ENCODE results near the gene MLLT6. TPM values are rescaled to one million over a fixed set of nuclear protein-coding genes. Genes with fewer than 3 reads are reported as not detected.

MLLT6 gene
- total and polyA plus RNA-seq, 10 donors: 27.3 to 244 (median 143) TPM

DNA sequence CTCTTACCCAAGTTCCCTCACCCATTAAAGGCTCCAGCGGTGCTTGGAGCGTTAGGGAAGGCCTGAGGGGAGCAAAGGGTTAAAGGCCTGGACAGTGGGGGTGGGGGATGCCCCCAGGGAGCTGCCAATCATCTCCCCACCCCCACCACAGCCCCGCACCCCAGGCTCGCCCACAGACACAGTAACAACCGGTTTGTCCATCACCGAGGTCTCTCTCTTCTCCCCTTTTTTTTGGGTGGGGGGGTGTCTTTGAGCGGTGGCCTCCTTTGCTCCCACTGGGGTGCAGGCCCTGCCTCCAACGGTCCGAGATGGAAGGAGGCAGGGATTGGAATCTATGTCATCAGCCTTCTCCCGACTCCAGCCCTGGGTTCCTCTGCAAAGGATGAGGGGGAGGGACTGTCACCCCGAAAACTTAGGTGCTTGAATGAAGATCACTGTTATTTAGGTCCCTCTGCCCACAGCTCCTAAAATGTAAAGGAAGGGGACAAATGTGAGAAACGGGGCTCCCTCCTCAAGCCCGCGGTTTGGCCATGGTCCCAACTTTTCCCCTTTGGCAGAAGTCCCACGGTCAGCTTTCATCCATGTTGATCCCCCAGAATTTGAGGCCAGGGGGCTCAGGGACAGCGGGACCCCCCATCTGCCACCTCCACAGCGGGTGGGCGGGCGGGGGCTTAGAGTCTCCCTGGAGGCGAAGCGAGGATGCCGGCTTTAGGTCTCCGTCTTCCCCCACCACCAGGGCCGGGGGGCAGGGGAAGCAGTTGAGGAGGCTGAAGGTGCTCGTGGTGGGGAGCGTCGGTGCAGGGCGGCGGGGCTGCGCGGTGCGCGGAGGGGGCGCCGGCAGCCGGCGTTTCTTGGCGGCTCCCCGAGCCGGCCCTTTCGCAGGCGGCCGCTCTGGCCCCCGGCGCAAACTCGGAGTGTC is 32.0 kb upstream of the MLLT6 start:
- H3K36me3 ChIP-seq: no peaks in the 10 kb centered on the region
- intact Hi-C loops (cut with DNase I; ENCODE audit: low total_unique reads): no loop called here
- no peak overlapping the region for H3K27ac ChIP-seq
- H3K4me1 ChIP-seq: peaks cover 19 to 71% (median 42%) of the 10 kb centered on the region in 6 donors
- TF ChIP-seq POLR2AphosphoS5 (IDR thresholded peaks at IDR 0.05) (no peak), POLR2A (IDR thresholded peaks at IDR 0.05) (no peak), CTCF (IDR thresholded peaks at IDR 0.05 in 8 of 11, conservative IDR thresholded peaks at IDR 0.05 in 3 of 11) (no peak)
- H3K27me3 ChIP-seq (replicated peaks in 1 of 7): peaks cover 0 to 89% (median 72%) of the 10 kb centered on the region in 7 donors
- H3K9me3 ChIP-seq: no peaks in the 10 kb centered on the region
- peak; percentile 76 for DNase-seq
- peak overlapping the region in 6 of 8 donors; percentile 54 to 81 (median 60) for H3K4me3 ChIP-seq
- WGBS, 5 donors: 14 to 24% (median 15%) methylated on average over 23 to 46 of the region's 46 CpGs

DNA sequence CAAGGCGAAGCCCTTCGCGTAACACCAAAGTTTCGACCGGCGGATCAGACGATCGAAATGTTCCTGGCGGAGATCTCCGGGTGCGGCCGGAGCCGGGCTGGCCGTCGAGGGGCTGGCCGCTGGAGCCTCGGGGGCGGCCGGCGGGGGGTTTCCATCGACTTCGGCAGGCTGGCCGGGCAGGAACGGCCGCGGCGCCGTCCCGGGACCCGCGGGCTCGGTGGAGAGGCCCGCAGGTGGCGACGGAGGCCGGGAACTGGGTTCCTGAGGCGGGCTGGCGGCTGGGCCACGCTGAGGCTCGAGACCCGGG is 31.4 kb upstream of the MLLT6 start:
- peaks cover 0 to 82% (median 70%) of the 10 kb centered on the region in 7 donors for H3K27me3 ChIP-seq (replicated peaks in 1 of 7)
- peaks cover 19 to 74% (median 42%) of the 10 kb centered on the region in 6 donors for H3K4me1 ChIP-seq
- 0 to 1% (median 1%) methylated on average over 28 to 41 of the region's 41 CpGs; no CpG with 5 or more reads in 1 of the 5 donors for WGBS, 5 donors
- H3K4me3 ChIP-seq: peak overlapping the region; percentile 46 to 81 (median 58)
- H3K9me3 ChIP-seq: no peaks in the 10 kb centered on the region
- H3K27ac ChIP-seq: peak overlapping the region in 1 of 8 donors; percentile 19
- no peaks in the 10 kb centered on the region for H3K36me3 ChIP-seq
- TF ChIP-seq POLR2AphosphoS5 (IDR thresholded peaks at IDR 0.05): no peak
- TF ChIP-seq POLR2A (IDR thresholded peaks at IDR 0.05): no peak
- no peak for TF ChIP-seq CTCF (IDR thresholded peaks at IDR 0.05 in 8 of 11, conservative IDR thresholded peaks at IDR 0.05 in 3 of 11)
- no peak for DNase-seq
- intact Hi-C loops (cut with DNase I; ENCODE audit: low total_unique reads): no loop called here

- intact Hi-C loops (cut with DNase I; ENCODE audit: low total_unique reads): no loop called here
- 0 to 2% (median 0%) methylated on average over 22 to 85 of the region's 85 CpGs for WGBS, 5 donors
- peak overlapping the region; percentile 46 to 81 (median 58) for H3K4me3 ChIP-seq
- H3K36me3 ChIP-seq: no peaks in the 10 kb centered on the region
- peak in 1 of 3 donors; percentile 28 for TF ChIP-seq POLR2AphosphoS5 (IDR thresholded peaks at IDR 0.05)
- TF ChIP-seq POLR2A (IDR thresholded peaks at IDR 0.05): no peak
- no peaks in the 10 kb centered on the region for H3K9me3 ChIP-seq
- H3K27ac ChIP-seq: peak overlapping the region in 4 of 8 donors; percentile 2 to 40 (median 25)
- DNase-seq: peak; percentile 83
- peaks cover 19 to 74% (median 42%) of the 10 kb centered on the region in 6 donors for H3K4me1 ChIP-seq
- H3K27me3 ChIP-seq (replicated peaks in 1 of 7): peaks cover 0 to 77% (median 64%) of the 10 kb centered on the region in 7 donors
Measured at GRCh38 chr17:38674014-38674748, 30.9 kb upstream of the MLLT6 start.

DNA sequence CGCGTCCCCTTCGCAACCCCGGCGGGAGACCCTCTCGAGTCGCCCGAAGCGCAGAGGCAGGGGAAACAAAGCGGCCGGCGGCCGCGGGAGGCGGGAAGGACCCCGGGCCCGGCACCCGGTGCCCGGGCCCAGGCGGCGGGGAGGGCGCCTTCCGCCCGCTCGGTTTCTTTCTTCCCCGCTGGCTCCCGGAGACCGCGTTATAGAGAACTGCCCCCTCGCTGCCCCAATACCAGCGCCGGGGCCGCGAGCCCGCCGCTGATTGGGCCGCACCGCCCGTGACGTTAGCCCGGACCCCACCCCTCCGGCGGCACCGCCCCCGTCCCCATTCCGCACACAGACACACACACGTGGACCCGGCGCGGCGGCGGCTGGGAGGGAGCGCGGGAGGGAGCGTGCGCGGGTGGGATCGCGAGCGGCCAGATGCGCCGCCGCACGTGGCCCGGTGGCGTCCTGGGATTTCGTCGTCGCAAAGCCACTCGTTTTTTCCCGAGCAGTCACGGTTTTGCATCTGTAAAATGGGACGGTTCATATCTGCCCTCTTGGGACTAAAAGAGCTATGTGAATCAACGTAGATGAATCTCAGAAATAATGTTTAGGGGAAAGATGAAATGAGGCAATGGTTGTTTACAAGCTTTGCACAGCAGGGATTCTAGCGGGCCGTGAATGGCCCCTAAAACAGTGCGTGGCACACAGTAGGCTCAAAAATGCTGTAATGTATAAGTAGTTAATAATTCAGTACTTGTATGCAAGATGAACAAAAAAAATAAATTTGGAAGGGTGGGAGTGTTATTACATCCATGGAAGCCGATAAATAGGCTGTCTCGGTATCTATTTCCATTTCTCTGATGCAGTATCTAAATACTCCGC is 30.1 kb upstream of the MLLT6 start, which contains the start of gene EPOP:
TSS of gene EPOP (minus strand) at position 209 of the 867 bp plus-strand sequence. CDS start 462 bp downstream, outside the sequence.
- intact Hi-C loops (cut with DNase I; ENCODE audit: low total_unique reads): no loop called here
- H3K27ac ChIP-seq: peak within 1 kb of the TSS in 4 of 8 donors; percentile 2 to 40 (median 25)
- no peaks in the 10 kb centered on the region for H3K9me3 ChIP-seq
- H3K4me1 ChIP-seq: peaks cover 19 to 74% (median 42%) of the 10 kb centered on the region in 6 donors
- peak; percentile 93 for DNase-seq
- no peaks in the 10 kb centered on the region for H3K36me3 ChIP-seq
- peak within 1 kb of the TSS; percentile 46 to 81 (median 58) for H3K4me3 ChIP-seq
- H3K27me3 ChIP-seq (replicated peaks in 1 of 7): peaks cover 0 to 69% (median 56%) of the 10 kb centered on the region in 7 donors
- 2 to 4% (median 4%) methylated on average over 52 to 80 of the region's 80 CpGs for WGBS, 5 donors
- peak; percentile 27 to 76 (median 73) for TF ChIP-seq POLR2AphosphoS5 (IDR thresholded peaks at IDR 0.05)
- TF ChIP-seq POLR2A (IDR thresholded peaks at IDR 0.05): no peak
- no peak for TF ChIP-seq CTCF (IDR thresholded peaks at IDR 0.05 in 8 of 11, conservative IDR thresholded peaks at IDR 0.05 in 3 of 11)
